CD1c-positive myeloid dendritic cell (primary cell): Measurements from ENCODE around the gene MAP3K12.
"Not testable (repeated sequence)": the region's sequence is repeated elsewhere in the genome, so short reads cannot be mapped to it uniquely, and the experiment has no call there.

Experiments
- DNase-seq: peaks from one replicate; pipeline ENCODE4 v3.0.0-alpha.2; 2016; ENCODE audit errors: extremely low spot score

MAP3K12 gene

DNA sequence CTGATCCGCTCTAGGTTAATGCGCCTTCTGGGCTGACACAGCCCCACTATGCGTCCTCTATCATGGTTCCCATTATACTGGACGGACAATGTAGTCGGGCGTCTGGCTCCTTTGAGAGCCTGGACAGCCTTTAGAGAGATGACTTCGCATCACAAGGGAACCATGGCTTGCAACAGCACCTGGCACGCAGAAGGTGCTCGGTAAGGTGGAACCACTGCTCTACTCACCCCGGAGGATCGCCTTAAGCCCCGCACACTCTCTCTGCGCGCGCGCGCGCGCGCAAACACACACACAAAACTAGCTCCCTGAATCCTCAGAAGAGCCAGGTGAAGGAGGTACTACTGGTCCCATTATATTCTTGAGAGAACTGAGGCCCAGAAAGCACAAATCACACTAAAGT is 7.1 kb downstream of the MAP3K12 start:
- no peak for DNase-seq

DNA sequence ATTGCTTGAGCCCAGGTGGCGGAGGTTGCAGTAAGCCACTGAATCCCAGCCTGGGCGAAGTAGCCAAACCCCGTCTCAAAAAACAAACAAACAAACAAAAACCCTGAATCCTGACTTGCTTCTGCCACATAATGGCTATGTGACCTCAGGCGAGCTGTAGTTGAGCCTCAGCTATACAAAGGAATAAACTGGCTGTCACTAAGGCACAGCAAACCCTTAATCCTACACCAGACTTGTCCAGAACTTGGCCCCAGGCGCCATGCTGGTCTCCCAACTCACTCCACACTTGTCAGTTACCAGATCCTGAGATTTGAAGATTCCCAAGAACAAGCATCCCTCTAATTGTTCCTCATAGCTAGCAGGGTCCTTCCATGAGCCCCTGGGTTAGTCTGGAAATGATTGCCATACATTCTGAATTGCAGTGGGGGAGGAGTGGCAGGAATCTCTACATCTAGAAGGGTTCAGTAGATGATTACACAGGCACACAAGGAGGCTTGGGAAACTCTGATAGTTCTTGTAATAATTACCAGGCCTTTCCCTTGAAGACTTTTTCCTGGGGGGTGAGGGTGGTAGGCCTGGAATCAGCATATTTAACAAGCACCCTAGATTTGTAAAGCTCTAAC is 9.9 kb downstream of the MAP3K12 start:
- no peak for DNase-seq

DNA sequence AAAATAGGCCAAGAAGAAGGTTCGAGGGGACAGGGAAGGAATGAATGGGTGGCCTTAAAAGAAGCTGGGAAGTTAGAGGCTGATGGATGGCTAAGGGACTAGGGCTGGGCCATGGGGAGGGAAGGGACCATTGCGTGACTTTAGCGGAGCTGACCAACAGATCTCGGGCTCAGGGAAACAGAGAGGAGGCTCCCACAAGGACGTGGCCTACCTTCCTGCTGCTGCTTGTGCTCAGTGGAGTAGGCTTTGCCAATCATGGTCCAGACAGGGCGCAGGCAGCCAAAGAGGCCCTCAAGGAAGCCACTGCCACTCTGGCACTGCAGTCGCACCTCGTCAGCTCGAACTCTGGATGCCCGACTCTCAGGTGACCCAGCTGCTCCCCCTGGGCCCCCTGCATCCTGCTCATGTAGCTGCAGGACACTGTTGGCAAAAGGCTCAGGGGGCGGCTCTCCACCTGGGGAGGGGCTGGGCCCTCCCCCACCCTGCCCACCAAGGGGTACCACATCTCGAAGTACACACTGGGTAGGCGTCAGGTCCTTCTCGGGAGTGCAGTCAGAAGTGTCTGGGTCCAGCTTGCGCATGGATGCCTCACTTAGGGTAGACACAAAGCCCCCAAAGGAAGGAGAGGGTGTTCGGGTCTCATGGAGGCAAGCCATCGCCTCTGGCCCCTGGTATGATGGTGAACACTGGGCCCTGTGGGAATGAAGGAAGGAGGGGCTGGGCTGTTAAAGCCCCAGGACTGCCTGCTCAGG is 12.3 kb downstream of the MAP3K12 start:
- no peak for DNase-seq

DNA sequence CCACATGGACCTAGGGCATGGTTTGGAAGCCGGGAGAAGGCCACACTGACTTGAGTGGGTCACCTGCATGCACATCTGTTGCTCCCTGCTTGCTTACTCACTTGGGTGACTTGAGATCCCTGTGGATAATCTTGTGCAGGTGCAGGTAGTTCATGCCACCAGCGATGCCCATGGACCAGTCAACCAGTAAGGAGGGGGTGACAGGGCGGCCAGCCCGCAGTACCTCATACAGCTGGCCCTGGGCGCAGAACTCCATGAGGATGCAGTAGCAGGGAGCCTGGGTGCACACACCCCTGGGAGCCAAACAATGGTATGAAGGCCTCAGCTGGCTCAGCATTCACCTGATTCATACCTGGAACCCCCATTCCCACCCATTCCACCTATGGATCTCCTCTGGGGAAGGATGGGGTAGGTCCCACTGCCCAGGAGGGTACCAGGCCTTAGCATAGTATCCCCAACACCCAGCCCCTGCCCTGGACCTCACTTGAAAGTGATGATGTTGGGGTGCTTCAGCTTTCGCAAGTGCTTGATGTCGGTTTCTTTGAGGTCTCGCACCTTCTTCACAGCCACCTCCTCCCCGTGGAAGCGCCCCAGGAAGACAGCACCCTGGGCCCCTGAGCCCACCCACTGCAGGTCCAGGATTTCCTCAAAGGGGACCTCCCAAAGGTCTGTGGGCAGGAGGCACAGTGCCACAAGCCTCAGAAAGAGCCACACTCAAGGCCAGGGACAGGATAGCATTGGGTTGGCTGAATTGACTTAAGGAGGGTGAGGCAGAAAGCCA is 13.1 kb downstream of the MAP3K12 start:
- DNase-seq: no peak

DNA sequence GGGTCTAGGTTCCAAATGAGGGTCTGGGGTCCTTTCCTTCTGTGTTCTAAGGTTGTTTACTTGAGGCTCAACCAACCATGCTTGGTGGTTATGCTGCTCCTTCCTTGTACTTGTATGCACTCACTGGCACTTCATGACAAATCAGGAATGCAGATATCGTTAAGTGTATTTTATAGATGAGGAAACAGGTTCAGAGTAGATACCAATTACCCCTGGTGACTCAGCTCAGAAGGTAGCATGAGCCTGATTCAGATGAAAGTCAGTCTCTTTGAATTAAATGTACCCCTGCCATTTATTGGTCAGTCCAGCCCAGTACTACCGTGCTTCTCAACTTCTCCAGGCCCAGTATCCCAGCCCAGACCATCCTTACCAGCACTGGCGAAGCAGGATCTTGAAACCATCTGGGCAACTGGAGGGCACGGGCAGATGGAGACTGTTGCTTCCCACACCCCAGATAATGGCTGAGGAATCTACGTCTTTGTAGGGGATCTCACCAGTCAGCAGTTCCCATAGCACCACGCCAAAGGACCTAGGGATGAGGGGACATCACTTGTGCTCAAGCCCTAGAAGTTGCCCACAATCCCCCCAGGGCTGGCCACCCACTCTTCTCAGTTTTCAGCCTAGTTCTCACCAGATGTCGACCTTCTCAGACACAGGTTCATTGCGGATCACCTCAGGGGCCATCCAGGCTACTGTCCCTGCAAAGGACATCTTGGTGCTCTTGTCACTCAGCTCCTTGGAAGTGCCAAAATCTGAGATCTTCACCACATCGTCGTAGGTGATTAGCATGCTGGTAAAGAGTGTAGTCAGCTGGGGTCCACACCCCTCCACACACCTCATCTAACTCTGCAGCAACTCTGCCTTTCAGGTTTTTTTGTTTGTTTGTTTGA is 14.3 kb downstream of the MAP3K12 start:
- no peak for DNase-seq

DNA sequence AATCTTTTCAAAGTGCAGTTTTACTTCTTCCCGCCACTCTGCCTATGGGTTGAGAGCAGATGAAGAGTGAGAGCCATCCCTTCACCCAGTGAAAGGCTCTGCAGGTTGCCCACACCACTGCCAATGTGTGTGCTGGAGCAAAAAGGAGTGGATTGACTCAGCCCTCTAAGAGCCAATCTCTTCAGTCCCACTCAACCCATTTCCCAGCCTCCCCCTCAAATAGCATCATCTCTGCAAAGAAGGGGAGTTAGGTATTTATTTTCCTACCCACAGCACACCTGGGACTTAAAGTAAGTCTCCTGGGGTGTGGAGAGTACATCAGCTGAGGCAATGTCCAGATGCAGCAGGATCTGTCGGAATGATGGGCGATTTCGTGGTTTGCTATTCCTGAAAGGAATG is 15.3 kb downstream of the MAP3K12 start:
- no peak for DNase-seq

DNA sequence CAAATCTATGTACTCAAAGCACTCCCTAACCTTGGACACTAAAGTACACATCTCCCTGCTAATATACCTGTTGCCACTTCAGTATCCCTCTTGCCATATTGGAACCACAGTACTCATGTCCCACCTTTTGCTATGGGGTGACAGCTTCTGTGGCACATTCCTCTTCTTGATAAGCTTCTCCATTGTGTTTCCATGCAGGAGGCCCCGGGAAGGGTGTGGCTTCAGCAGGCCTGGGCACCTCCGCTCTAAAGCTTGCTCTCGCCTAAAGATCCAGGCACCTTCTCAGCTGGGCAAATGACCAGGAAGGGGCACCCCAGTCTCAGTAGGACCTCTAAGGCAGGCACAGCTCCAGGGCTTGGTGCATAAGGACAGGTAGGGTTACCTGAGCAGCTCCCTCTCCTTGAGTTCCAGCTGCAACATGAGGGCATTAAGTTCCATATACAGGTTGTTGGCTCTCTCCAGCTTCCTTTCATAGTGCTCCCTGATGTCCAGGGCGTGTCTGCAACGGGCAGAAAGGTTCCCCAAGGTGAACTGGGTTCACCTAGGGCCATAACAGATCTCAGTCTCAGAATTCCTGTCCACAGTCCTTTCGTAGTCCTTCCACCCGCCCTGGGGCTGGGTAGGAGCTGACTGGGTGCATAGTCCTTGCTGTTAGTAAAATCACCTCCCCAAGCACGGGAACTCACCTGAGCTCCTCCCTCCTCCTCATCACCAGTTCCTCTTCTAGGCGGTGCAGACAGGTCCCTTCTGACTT is 15.9 kb downstream of the MAP3K12 start:
- DNase-seq: no peak

DNA sequence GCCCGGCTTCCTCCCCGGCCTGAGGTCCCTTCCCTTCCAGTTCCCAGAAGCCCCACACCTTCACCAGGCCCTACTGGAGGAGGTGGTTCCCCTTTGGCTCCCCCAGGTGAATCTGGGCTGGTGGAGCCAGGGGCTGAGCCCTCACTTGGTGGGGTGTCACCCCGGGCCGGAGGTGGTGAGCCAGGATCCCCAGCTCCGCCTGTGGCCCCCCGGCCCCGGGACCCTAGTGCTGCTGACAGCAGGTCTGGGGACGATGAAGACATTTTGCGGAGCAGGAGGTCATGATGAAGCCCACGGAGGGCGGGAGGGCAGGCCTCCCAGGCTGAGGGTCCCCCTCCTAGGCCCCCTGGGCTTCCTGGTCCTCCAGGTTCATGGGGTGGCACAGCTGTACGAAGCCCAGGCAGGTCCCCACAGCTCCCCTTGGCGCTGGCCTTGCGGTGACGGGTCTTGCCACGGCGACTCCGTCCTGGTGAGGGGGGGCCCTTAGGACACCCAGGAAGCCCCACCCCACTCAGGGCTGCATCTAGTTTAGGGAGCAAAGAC is 16.6 kb downstream of the MAP3K12 start:
- DNase-seq: no peak

DNA sequence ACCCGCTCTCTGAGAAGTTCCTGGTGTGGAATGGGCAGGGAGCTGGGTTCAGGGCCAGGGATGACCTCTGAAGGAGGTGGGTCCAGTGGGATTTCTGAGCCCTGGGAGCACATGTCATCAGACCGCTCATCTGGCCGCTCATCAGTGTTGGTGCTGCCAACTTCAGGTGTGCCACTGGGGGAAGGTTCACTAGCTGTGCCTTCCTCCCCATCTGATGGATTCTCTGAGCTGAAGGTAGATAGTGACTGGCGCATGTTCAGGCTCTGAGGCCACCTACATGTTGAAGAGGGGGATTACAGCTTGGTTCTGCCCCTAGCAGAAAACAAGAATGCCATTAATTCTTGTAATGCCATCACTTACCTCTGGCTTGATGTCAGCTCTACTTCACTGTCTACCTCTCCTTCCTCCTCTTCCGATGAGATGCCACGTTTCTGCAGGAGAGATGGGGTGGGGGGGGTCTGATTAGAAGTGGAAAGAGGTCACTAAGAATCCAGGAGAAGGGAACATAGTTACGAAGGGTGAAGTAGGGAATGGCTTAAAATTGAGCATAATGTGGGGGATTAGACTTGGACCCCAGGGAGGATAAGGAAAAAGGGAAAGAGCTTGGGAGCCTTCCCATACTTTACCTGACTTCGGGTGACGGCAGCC is 17.2 kb downstream of the MAP3K12 start:
- DNase-seq: no peak

DNA sequence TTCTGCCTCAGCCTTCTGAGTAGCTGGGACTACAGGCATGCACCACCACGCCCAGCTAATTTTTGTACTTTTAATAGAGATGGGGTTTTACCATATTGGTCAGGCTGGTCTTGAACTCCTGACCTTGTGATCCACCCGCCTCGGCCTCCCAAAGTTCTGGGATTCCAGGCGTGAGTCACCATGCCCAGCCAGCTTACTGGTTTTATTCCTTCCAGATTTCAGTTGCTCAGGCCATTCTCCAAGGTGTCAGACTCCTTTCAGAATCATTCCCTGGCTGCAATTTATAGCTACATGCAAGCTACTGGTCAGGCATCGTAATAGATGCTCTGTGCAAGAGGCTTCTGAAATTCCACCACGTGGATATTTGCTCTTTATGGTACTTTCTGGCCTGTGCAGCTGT is 17.8 kb downstream of the MAP3K12 start:
- DNase-seq: not testable (repeated sequence)

DNA sequence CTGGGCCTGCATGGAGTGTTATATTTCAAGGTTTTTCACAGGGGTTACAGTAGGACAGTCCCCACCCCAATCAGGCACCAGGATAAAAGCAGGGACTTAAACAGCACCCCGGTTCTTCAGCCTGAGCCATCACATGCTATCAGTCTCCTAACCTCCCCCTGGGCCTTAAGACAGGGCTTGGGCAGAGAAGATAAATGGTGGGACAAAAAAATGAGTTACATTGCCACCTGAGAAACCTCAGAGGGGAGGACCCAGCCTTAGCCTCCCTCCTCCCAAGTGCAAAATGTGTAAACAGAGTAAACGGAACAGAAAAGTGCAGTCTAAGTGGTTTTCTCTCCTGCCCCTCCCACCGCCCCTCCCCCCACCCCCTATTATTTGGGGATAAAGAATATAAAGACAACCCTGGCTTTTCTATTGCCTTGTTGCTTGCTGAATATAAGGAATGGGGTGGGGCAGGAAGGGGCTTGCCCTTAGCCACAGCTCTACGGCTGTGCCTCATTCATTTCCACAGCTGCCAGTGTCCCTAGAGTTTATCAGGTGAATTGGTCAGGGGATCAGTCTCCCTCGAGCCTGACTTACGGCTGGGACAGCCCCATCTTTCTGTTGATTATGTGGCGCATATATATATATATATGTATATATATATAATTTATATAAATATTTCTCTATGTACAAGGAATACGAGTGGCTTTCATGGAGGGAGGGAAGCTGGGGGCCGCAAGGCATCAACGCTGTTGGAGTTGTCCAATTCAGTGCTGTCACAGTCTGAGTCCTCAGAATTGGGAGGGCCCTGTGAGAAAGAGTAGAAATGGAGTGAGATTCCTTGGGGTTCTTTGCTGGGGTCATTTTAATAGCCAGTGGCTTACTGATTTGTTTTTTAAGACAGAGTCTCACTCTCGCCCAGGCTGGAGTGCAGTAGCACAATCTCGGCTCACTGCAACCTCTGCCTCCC is 18.5 kb downstream of the MAP3K12 start:
- DNase-seq: no peak

DNA sequence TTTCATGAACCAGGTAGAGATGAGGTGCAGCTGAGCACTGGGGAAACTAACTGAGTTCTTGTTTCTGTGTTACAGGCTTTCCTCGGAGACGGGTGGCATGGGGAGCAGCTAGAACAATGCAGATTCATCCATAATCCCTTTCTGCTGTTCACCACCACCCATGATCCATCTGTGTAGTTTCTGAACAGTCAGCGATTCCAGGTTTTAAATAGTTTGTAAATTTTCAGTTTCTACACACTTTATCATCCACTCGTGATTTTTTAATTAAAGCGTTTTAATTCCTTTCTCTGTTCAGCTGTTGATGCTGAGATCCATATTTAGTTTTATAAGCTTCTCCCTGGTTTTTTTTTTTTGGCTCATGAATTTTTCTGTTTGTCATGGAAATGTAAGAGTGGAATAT is 19.9 kb downstream of the MAP3K12 start:
- DNase-seq: no peak

DNA sequence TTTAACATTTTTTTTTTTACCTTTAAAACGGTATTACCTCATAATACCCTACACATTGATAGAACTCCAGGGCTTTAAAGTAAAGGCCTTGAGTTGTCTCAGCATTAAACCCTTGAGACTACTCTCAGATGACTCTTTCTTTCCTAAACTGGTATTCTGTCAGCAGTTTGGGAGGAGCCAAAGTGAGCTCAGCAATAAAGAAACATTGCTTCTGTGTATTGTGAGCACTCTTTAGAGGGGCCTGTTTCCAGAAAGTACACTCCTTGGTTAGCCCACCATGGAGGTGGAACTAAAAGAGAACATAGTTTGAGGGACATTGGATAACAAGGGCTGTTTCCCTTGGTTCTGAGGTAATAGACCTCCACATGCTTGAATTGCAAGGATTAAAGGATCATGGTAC is 20.4 kb downstream of the MAP3K12 start:
- DNase-seq: no peak

DNA sequence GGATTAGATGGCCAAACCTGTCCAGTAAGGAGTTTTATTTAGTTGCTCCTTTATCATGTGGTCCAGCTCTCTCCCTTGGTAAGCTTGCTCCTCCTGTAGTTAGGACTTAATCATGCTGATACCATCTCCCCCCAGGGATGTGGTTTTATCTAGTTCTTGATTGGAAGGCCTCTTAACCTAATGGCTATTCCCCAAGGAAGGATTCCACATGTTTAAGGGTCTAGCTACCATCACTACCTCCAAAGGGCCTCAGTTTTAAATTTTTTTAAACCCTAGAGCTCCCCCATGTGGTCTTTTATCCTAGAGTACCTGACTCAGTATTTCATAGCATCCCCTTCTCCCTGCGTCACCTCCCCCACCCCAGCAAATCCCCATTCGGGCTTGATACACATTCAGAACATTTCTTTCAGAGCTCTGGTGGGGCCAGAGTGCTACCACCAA is 22.5 kb downstream of the MAP3K12 start:
- no peak for DNase-seq

DNA sequence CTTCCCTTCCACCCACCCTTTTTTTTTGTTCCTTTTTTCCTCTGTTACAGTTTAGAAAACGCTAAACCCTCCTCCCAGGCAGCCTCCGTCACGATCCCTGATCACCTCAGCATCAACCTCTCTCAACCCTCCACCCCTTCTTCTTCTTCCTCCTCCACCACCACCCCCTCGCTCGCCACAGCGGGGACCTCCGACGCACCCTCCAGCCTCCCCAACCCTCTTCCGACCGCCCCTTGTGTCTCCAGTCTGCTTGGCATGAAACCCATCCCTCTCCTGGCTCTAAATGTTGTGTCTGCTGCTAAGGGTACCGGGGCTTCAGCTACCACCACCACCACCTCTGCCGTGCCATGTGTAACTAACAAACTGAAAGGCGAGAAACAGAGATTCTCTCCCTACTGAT is 24.4 kb downstream of the MAP3K12 start:
- DNase-seq: peak; percentile 37

DNA sequence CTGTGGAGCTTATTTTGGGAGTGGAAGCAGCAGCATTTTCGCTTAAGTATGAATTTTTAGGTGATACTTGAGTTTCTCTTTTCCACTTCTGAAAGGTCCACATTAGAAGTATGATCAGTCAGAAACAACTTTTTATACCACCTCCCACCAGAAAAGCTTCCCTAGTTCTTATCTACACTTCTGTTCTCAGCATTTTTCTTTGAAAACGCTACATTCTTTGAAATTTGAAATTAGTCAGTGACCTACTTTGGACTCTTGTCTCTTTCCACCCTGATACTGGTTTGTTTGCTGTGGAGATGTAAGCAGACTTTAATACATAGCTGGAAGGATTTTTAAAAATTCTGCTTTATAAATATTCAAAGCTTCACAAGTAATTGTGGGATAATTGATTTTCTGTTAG is 25.2 kb downstream of the MAP3K12 start:
- no peak for DNase-seq

DNA sequence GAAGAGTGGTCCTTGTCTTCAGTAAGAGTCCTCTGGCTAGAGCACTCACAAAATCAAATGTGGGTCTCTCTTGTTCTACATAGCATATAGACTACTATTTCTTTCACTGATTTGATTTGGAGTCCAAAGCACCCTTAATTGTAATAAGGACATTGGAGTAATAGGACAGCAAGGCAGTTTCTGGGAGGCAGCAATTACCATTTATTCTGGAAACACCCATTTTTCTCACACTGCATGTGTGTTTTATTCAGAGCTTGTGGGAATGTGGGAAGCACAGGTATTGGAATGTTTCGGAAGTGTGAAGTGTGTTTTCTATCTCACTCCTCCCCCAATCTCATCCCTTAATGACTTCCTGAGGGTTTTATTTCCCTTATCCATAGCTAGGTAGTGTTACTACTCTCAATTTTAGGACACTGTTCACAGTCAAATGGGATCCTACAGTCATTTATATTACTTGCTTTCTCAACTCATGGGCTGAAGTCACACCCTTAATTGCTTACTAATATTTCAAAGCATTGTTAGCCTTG is 27.1 kb downstream of the MAP3K12 start:
- no peak for DNase-seq

DNA sequence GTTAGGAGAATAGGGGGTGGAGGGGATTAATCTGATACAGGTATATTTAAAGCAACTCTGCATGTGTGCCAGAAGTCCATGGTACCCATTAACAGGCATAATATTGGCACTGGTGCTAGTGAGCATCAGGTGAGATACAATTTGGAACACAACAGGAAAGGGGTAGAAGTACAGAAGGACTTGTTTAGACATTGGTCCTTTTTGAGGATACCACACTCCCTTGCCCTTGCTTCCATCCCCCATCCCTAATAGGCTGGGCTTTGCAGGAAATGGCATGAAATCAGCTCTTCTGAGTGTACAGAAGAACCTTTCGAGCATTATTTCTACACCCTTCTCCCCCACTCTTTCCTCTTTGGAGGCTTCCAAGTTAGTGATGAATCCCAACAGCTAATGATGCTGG is 31.0 kb downstream of the MAP3K12 start:
- no peak for DNase-seq

DNA sequence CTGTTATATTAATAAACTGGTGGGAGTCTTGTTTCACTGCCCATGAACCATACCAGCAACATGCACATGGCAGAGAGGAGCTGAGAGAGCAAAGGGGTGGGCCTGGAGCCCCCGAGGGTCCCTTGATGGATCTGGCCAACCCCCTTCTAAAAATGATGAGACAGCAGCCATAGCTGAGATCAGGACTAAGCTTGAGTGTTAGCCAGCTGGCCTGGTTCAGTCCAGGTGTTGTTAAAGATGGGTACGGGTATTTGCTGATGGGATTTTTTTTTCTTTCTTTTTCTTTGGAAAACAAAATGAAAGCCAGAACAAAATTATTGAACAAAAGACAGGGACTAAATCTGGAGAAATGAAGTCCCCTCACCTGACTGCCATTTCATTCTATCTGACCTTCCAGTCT is 31.4 kb downstream of the MAP3K12 start:
- no peak for DNase-seq
